OCI-LY3 (cell line): ENCODE results near the gene BTBD9.

Source experiments
- H2AFZ ChIP-seq: fragments of 200-600, 300-600 bp; shearing (Covaris generic); 2 replicates; pipeline ENCODE4 v1.6.0; 2014; ENCODE audit warnings: antibody characterized with exemption, low read depth, low read length
- H3K27ac ChIP-seq: fragments of 200-600, 300-600 bp; sonication (generic); 2 replicates; pipeline ENCODE4 v1.5.1; 2014; ENCODE audit warnings: mild to moderate bottlenecking, low read length, moderate library complexity, mixed read lengths
- H3K27me3 ChIP-seq: fragments of 200-600, 300-600 bp; sonication (generic); 2 replicates; pipeline ENCODE4 v1.6.1; 2014; ENCODE audit warnings: low read depth, low read length, mixed read lengths
- H3K36me3 ChIP-seq: fragments of 200-600, 300-600 bp; sonication (generic); replicated peaks from 2 replicates; pipeline ENCODE3; 2014; ENCODE audit warnings: low read depth, low read length, mixed read lengths
- H3K4me1 ChIP-seq: fragments of 300-600, 200-600 bp; sonication (generic); 2 replicates; pipeline ENCODE4 v1.6.1; 2014; ENCODE audit warnings: low read length, mixed read lengths
- H3K4me2 ChIP-seq: fragments of 200-600, 300-600 bp; sonication (generic); 2 replicates; pipeline ENCODE4 v1.6.1; 2014; ENCODE audit warnings: low read length, mixed read lengths
- H3K4me3 ChIP-seq: fragments of 300-600, 200-600 bp; sonication (generic); 2 replicates; pipeline ENCODE4 v1.5.1; 2014; ENCODE audit warnings: antibody characterized with exemption, mild to moderate bottlenecking, low read length, moderate library complexity
- H3K79me2 ChIP-seq: fragments of 300-600, 200-600 bp; shearing (Covaris generic); 2 replicates; pipeline ENCODE4 v1.6.1; 2014; ENCODE audit warnings: mild to moderate bottlenecking, low read length, mixed read lengths
- H3K9ac ChIP-seq: fragments of 300-600, 200-600 bp; shearing (Covaris generic); 2 replicates; pipeline ENCODE4 v1.6.0; 2014; ENCODE audit warnings: mild to moderate bottlenecking, low read length, moderate library complexity
- H3K9me3 ChIP-seq: fragments of 200-600, 300-600 bp; shearing (Covaris generic); 2 replicates; pipeline ENCODE4 v1.6.1; 2014; ENCODE audit warnings: low read length, mixed read lengths; ENCODE audit not compliant: insufficient read depth
- H4K20me1 ChIP-seq: fragments of 200-600, 300-600 bp; sonication (generic); 2 replicates; pipeline ENCODE4 v1.6.1; 2016; ENCODE audit warnings: low read length, mixed read lengths; ENCODE audit not compliant: insufficient read depth
- EZH2phosphoT487 ChIP-seq: fragments of 200-600 bp; shearing (Covaris generic); IDR thresholded peaks from 2 replicates; pipeline ENCODE4 v1.6.1; 2018; ENCODE audit warnings: antibody characterized with exemption, mixed run types, low read depth
- TF ChIP-seq, protein P1 (sequence below): fragments of 200-600, 300-600 bp; sonication (generic); IDR thresholded peaks from 2 replicates; pipeline ENCODE4 v1.5.1; 2014; ENCODE audit warnings: antibody characterized with exemption, low read length, low read depth

BTBD9 gene

DNA sequence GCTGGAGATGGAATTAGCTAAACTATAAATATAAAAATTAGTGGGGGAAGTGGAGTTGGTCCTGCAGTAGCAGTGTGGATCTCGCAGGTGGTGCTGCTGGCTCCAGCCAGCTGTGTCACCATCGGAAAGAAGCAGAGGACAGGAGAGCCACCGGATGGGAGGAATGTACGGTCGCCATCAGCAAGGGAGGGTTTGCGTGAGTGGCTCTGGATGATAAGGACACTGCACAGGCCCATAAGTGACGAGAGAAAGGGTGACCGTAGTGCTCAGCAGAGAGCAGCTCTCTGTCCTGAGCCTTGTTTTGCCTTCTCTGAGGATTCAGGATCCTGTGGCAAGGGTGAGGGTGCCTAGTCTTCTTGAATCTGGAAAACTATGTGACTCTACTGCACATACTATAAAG, 441.5 kb downstream of the BTBD9 start:
- Histone ChIP-seq H3K9me3 (no peaks in the 10 kb centered on the region), H3K4me1 (peaks cover 10% of the 10 kb centered on the region), H3K4me3 (no peak overlapping the region), H3K9ac (no peak overlapping the region), H3K36me3 (no peaks in the 10 kb centered on the region), H3K4me2 (no peak overlapping the region), H3K27ac (no peak overlapping the region), H3K79me2 (no peaks in the 10 kb centered on the region), H4K20me1 (no peaks in the 10 kb centered on the region), H2AFZ (no peak overlapping the region), H3K27me3 (no peaks in the 10 kb centered on the region)
- TF ChIP-seq EZH2phosphoT487 = no peak
- TF ChIP-seq, protein P1, sequence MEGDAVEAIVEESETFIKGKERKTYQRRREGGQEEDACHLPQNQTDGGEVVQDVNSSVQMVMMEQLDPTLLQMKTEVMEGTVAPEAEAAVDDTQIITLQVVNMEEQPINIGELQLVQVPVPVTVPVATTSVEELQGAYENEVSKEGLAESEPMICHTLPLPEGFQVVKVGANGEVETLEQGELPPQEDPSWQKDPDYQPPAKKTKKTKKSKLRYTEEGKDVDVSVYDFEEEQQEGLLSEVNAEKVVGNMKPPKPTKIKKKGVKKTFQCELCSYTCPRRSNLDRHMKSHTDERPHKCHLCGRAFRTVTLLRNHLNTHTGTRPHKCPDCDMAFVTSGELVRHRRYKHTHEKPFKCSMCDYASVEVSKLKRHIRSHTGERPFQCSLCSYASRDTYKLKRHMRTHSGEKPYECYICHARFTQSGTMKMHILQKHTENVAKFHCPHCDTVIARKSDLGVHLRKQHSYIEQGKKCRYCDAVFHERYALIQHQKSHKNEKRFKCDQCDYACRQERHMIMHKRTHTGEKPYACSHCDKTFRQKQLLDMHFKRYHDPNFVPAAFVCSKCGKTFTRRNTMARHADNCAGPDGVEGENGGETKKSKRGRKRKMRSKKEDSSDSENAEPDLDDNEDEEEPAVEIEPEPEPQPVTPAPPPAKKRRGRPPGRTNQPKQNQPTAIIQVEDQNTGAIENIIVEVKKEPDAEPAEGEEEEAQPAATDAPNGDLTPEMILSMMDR = no peak

GRCh38 chr6:38195113-38195635, 444.6 kb downstream of the BTBD9 start:
- Histone ChIP-seq H3K79me2 (no peaks in the 10 kb centered on the region), H3K4me1 (peaks cover 10% of the 10 kb centered on the region), H3K27me3 (no peaks in the 10 kb centered on the region), H3K9me3 (no peaks in the 10 kb centered on the region), H3K9ac (no peak overlapping the region), H3K4me3 (no peak overlapping the region), H4K20me1 (no peaks in the 10 kb centered on the region), H3K4me2 (no peak overlapping the region), H3K27ac (no peak overlapping the region), H3K36me3 (no peaks in the 10 kb centered on the region), H2AFZ (no peak overlapping the region)
- TF ChIP-seq EZH2phosphoT487 = no peak
- TF ChIP-seq, protein P1 = no peak

DNA sequence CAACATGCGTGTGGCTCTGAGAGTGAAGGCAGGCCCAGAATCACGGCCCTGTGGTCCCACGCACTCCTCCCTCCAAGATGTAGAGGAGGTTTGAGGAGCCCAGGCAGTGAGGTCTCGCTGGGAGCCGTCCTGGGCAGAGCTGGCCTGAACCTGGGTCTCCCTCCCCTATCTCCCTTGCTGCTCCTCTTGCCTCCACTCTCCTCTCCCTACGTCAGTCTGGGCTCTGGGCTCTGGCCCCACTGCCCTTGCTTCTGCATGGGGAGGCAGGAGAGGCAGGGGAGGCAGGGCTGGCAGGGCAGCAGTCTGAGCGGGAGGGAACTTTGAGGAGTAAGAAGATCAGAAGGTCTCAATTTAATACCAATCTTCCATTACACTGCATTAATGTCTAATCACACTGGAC, 445.1 kb downstream of the BTBD9 start:
- no peaks in the 10 kb centered on the region for H3K79me2 ChIP-seq
- no peak for TF ChIP-seq EZH2phosphoT487
- TF ChIP-seq, protein P1 = no peak
- H4K20me1 ChIP-seq = no peaks in the 10 kb centered on the region
- peaks cover 8% of the 10 kb centered on the region for H3K4me1 ChIP-seq
- no peaks in the 10 kb centered on the region for H3K36me3 ChIP-seq
- H3K4me3 ChIP-seq = no peak overlapping the region
- H3K27ac ChIP-seq = no peak overlapping the region
- H3K4me2 ChIP-seq = no peak overlapping the region
- H3K9ac ChIP-seq = no peak overlapping the region
- H2AFZ ChIP-seq = no peak overlapping the region
- no peaks in the 10 kb centered on the region for H3K27me3 ChIP-seq
- H3K9me3 ChIP-seq = no peaks in the 10 kb centered on the region

DNA sequence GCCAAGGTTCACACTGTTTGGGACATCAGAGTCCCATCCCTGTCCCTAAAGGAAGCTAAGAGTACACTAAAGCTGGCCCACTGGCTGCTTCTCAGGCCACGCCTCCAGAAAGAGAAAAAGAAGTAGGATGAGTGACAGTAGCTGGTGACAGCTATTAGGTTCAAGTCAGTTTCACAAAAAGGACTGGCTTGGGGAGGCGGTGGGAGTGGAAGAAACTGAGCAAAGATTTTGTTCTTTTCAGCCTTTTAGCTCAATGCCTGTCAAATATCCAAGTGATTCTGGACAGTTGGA, 445.5 kb downstream of the BTBD9 start:
- H3K36me3 ChIP-seq = no peaks in the 10 kb centered on the region
- H3K4me3 ChIP-seq = no peak overlapping the region
- H2AFZ ChIP-seq = no peak overlapping the region
- H3K4me2 ChIP-seq = no peak overlapping the region
- H3K9ac ChIP-seq = no peak overlapping the region
- H3K9me3 ChIP-seq = no peaks in the 10 kb centered on the region
- no peaks in the 10 kb centered on the region for H3K27me3 ChIP-seq
- no peak overlapping the region for H3K27ac ChIP-seq
- no peaks in the 10 kb centered on the region for H3K79me2 ChIP-seq
- H4K20me1 ChIP-seq = no peaks in the 10 kb centered on the region
- no peak for TF ChIP-seq EZH2phosphoT487
- TF ChIP-seq, protein P1 = no peak
- H3K4me1 ChIP-seq = peaks cover 8% of the 10 kb centered on the region
